K562 (cell line): ENCODE results near the gene IL15RA.

Source experiments
- ARID2 ChIP-seq: fragments of 450-650 bp; IDR thresholded peaks from 2 replicates; pipeline ENCODE4 v1.6.1; 2017; ENCODE audit warnings: antibody characterized with exemption, mild to moderate bottlenecking
- CEBPB ChIP-seq: fragments of 450-650 bp; IDR thresholded peaks from 2 replicates; pipeline ENCODE4 v1.6.1; 2016; ENCODE audit warnings: missing genetic modification characterization, missing compliant biosample characterization
- KDM1A ChIP-seq, 2 experiments: fragments of 450-650 bp; IDR thresholded peaks; 2 replicates each; pipeline ENCODE4 v1.6.1; 2016; ENCODE audit warnings: mild to moderate bottlenecking in 2 of 2
- NR3C1 ChIP-seq: sonication (generic); formaldehyde crosslinking; IDR thresholded peaks from 2 replicates; pipeline ENCODE4 v1.8.1; 2022; ENCODE audit warnings: missing genetic modification reagents
- POLR2A ChIP-seq: fragments of 450-650 bp; conservative IDR thresholded peaks from 2 replicates; pipeline ENCODE4 v1.6.1; 2016
- POLR2AphosphoS5 ChIP-seq: IDR thresholded peaks from 2 replicates; pipeline ENCODE4 v1.6.1; 2011; ENCODE audit warnings: mild to moderate bottlenecking, low read depth, low read length, moderate library complexity; ENCODE audit not compliant: control insufficient read depth, insufficient read depth
- SIN3A ChIP-seq, 2 experiments: fragments of 150-350 bp in 1 of 2; IDR thresholded peaks; 2 replicates each; pipeline ENCODE4 v1.6.1; 2011 to 2016; ENCODE audit warnings: borderline replicate concordance in 2 of 2, low read depth in 2 of 2, low read length in 2 of 2, mild to moderate bottlenecking in 2 of 2, moderate library complexity in 2 of 2; ENCODE audit not compliant: control insufficient read depth in 1 of 2
- U2AF1 ChIP-seq: fragments of 200-400 bp; formaldehyde crosslinking; optimal IDR thresholded peaks from 2 replicates; pipeline ENCODE3; 2017; ENCODE audit warnings: mild to moderate bottlenecking, low read depth, low read length, moderate library complexity
- ZNF3 ChIP-seq: fragments of 250-450 bp; sonication (Bioruptor Pico); IDR thresholded peaks from 2 replicates; pipeline ENCODE4 v1.5.0; 2021; ENCODE audit warnings: mild to moderate bottlenecking, moderate library complexity
- TF ChIP-seq, protein P1 (sequence below), 2 experiments: fragments of 450-650 bp; IDR thresholded peaks; 2 replicates each; pipeline ENCODE4 v1.6.1; 2016
- TF ChIP-seq, protein P2 (sequence below): fragments of 450-650 bp; formaldehyde crosslinking; IDR thresholded peaks from 2 replicates; pipeline ENCODE4 v1.4.0; 2020; ENCODE audit warnings: mild to moderate bottlenecking, moderate library complexity
- TF ChIP-seq, protein P3 (sequence below), 3 experiments: IDR thresholded peaks in 2 of 3; conservative IDR thresholded peaks in 1 of 3; 2 replicates each; pipeline ENCODE4 v1.5.1; 2011 to 2012; ENCODE audit warnings: low read length in 3 of 3, mild to moderate bottlenecking in 3 of 3, control low read depth in 2 of 3, improper control_type of control experiment in 1 of 3, inconsistent platforms in 1 of 3, low read depth in 1 of 3, mixed read lengths in 1 of 3, moderate library complexity in 1 of 3; ENCODE audit not compliant: insufficient read depth in 2 of 3
- TF ChIP-seq, protein P4 (sequence below), 2 experiments: fragments of 450-650 bp; IDR thresholded peaks; 2 replicates each; pipeline ENCODE4 v1.6.1; 2016; ENCODE audit warnings: mild to moderate bottlenecking in 2 of 2, borderline replicate concordance in 1 of 2, low read depth in 1 of 2, moderate library complexity in 1 of 2
- TF ChIP-seq, protein P5 (sequence below): fragments of 450-650 bp; IDR thresholded peaks from 2 replicates; pipeline ENCODE4 v1.6.1; 2016; ENCODE audit warnings: antibody characterized with exemption

DNA sequence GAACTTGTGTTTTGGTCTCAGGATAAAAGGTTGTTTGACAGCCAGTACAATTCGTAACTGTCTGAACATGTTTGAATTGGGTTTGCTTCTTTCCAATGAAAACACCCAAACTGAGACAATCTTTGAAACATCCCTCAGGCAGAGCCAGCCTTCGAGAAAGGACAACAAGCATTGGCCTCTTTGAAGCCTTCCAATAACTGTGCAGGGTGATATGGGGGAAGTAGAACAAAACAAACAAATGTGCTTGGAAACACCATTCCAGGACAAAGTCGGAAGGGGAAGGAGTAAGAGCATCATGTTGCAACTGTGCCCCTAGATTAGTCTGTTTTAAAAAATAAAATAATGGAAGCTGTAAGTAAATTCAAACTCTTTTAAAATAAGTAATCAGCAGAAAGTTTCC lies 45.3 kb upstream of the IL15RA start:
- no peak for TF ChIP-seq ARID2
- TF ChIP-seq U2AF1 = no peak
- TF ChIP-seq, protein P1, sequence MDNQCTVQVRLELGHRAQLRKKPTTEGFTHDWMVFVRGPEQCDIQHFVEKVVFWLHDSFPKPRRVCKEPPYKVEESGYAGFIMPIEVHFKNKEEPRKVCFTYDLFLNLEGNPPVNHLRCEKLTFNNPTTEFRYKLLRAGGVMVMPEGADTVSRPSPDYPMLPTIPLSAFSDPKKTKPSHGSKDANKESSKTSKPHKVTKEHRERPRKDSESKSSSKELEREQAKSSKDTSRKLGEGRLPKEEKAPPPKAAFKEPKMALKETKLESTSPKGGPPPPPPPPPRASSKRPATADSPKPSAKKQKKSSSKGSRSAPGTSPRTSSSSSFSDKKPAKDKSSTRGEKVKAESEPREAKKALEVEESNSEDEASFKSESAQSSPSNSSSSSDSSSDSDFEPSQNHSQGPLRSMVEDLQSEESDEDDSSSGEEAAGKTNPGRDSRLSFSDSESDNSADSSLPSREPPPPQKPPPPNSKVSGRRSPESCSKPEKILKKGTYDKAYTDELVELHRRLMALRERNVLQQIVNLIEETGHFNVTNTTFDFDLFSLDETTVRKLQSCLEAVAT (IDR thresholded peaks at IDR 0.05) = no peak
- TF ChIP-seq KDM1A (IDR thresholded peaks at IDR 0.05) = no peak
- TF ChIP-seq SIN3A (IDR thresholded peaks at IDR 0.05; ENCODE audit: borderline replicate concordance in 2 of 2, control insufficient read depth in 1 of 2, low read depth in 2 of 2, low read length in 2 of 2) = no peak
- no peak for TF ChIP-seq CEBPB
- no peak for TF ChIP-seq ZNF3 (CRISPR knock-in tag)
- TF ChIP-seq, protein P2, sequence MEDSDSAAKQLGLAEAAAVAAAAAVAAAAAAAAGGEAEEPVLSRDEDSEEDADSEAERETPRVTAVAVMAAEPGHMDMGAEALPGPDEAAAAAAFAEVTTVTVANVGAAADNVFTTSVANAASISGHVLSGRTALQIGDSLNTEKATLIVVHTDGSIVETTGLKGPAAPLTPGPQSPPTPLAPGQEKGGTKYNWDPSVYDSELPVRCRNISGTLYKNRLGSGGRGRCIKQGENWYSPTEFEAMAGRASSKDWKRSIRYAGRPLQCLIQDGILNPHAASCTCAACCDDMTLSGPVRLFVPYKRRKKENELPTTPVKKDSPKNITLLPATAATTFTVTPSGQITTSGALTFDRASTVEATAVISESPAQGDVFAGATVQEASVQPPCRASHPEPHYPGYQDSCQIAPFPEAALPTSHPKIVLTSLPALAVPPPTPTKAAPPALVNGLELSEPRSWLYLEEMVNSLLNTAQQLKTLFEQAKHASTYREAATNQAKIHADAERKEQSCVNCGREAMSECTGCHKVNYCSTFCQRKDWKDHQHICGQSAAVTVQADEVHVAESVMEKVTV (CRISPR knock-in tag) = no peak
- TF ChIP-seq, protein P3, sequence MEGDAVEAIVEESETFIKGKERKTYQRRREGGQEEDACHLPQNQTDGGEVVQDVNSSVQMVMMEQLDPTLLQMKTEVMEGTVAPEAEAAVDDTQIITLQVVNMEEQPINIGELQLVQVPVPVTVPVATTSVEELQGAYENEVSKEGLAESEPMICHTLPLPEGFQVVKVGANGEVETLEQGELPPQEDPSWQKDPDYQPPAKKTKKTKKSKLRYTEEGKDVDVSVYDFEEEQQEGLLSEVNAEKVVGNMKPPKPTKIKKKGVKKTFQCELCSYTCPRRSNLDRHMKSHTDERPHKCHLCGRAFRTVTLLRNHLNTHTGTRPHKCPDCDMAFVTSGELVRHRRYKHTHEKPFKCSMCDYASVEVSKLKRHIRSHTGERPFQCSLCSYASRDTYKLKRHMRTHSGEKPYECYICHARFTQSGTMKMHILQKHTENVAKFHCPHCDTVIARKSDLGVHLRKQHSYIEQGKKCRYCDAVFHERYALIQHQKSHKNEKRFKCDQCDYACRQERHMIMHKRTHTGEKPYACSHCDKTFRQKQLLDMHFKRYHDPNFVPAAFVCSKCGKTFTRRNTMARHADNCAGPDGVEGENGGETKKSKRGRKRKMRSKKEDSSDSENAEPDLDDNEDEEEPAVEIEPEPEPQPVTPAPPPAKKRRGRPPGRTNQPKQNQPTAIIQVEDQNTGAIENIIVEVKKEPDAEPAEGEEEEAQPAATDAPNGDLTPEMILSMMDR (IDR thresholded peaks at IDR 0.05 in 2 of 3, conservative IDR thresholded peaks at IDR 0.05 in 1 of 3; ENCODE audit: insufficient read depth in 2 of 3, low read depth in 1 of 3, low read length in 3 of 3) = no peak
- TF ChIP-seq POLR2AphosphoS5 = no peak
- TF ChIP-seq, protein P4, sequence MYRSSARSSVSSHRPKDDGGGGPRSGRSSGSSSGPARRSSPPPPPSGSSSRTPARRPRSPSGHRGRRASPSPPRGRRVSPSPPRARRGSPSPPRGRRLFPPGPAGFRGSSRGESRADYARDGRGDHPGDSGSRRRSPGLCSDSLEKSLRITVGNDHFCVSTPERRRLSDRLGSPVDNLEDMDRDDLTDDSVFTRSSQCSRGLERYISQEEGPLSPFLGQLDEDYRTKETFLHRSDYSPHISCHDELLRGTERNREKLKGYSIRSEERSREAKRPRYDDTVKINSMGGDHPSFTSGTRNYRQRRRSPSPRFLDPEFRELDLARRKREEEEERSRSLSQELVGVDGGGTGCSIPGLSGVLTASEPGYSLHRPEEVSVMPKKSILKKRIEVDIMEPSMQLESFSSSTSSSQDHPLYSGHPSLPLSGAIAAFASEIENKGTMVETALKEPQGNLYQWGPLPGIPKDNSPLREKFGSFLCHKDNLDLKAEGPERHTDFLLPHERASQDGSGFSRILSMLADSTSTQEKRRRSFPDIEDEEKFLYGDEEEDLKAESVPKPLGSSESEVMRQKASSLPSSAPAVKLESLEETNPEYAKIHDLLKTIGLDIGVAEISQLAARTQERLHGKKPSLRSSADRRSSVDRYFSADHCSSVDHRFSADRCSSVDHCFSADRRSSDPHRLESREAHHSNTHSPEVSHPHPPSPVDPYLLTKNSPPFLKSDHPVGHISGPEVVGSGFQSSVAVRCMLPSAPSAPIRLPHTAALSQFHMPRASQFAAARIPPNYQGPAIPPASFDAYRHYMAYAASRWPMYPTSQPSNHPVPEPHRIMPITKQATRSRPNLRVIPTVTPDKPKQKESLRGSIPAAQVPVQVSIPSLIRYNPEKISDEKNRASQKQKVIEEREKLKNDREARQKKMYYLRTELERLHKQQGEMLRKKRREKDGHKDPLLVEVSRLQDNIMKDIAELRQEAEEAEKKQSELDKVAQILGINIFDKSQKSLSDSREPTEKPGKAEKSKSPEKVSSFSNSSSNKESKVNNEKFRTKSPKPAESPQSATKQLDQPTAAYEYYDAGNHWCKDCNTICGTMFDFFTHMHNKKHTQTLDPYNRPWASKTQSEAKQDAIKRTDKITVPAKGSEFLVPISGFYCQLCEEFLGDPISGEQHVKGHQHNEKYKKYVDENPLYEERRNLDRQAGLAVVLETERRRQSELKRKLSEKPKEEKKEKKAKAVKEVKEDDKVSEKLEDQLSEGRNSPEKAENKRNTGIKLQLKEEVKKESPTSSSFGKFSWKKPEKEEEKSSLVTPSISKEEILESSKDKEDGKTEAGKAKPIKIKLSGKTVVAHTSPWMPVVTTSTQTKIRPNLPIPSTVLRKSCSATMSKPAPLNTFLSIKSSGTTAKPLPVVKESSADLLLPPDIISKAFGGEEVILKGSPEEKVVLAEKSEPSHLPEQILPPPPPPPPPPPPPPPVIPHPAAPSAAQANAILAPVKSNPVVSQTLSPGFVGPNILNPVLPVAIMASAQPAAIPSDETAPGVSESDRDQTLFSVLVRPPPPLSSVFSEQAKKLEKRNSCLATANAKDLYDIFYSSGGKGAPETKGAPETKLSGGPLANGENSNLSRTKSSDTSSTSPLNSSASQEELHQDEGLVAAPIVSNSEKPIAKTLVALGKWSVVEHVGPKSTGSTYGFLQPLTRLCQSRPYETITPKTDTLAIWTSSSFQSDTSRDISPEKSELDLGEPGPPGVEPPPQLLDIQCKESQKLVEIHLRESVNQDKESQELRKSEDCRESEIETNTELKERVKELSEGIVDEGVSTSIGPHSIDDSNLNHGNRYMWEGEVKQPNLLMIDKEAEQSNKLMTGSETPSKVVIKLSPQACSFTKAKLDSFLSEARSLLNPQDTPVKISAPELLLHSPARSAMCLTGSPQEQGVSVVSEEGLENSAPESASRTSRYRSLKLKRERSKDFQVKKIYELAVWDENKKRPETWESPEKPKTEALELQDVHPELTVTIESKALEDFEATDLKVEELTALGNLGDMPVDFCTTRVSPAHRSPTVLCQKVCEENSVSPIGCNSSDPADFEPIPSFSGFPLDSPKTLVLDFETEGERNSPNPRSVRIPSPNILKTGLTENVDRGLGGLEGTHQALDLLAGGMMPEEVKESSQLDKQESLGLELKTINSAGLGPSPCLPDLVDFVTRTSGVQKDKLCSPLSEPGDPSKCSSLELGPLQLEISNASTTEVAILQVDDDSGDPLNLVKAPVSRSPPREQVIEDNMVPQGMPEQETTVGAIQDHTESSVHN (IDR thresholded peaks at IDR 0.05; ENCODE audit: borderline replicate concordance in 1 of 2, low read depth in 1 of 2) = no peak
- TF ChIP-seq NR3C1 (CRISPR knock-in tag) = no peak
- TF ChIP-seq, protein P5, sequence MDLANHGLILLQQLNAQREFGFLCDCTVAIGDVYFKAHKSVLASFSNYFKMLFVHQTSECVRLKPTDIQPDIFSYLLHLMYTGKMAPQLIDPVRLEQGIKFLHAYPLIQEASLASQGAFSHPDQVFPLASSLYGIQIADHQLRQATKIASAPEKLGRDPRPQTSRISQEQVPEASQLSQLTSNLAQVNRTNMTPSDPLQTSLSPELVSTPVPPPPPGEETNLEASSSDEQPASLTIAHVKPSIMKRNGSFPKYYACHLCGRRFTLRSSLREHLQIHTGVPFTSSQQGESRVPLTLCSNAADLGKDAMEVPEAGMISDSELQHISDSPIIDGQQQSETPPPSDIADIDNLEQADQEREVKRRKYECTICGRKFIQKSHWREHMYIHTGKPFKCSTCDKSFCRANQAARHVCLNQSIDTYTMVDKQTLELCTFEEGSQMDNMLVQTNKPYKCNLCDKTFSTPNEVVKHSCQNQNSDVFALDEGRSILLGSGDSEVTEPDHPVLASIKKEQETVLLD = no peak
- TF ChIP-seq POLR2A = no peak
